CD14-positive monocyte (primary cell): ENCODE measurements around the gene MOB1B. TPM values are rescaled to one million over a fixed set of nuclear protein-coding genes. Genes with fewer than 3 reads are reported as not detected.
"Not testable (repeated sequence)": the region's sequence is repeated elsewhere in the genome, so short reads cannot be mapped to it uniquely, and the experiment has no call there.

Source experiments
- DNase-seq, 3 donors: peaks; one replicate each; pipeline ENCODE4 v3.0.0-alpha.2; 2011 to 2022
- H2AFZ ChIP-seq: 2 replicates; pipeline ENCODE4 v1.6.0; 2012; ENCODE audit warnings: mild to moderate bottlenecking, low read depth, low read length, inconsistent platforms; ENCODE audit not compliant: insufficient read depth, poor library complexity, severe bottlenecking
- H3K27ac ChIP-seq, 2 donors: 1 replicate in 1 of 2; 2 replicates in 1 of 2; pipeline ENCODE4 v1.5.1; 2012 to 2013; ENCODE audit warnings: low read length in 2 of 2, control low read depth in 1 of 2, inconsistent platforms in 1 of 2, low read depth in 1 of 2, mild to moderate bottlenecking in 1 of 2
- H3K27me3 ChIP-seq, 2 donors: one replicate each; pipeline versions ENCODE4 v1.6.0 to v1.6.1; 2011 to 2013; ENCODE audit warnings: low read length in 2 of 2; ENCODE audit not compliant: control insufficient read depth in 2 of 2, insufficient read depth in 2 of 2
- H3K36me3 ChIP-seq, 2 donors: replicated peaks in 1 of 2; 1 replicate in 1 of 2; 2 replicates in 1 of 2; pipeline versions ENCODE4 v1.5.1 to v1.6.1; 2012 to 2013; ENCODE audit warnings: low read length in 2 of 2, control low read depth in 1 of 2, inconsistent platforms in 1 of 2, mild to moderate bottlenecking in 1 of 2; ENCODE audit not compliant: insufficient read depth in 2 of 2, control insufficient read depth in 1 of 2
- H3K4me1 ChIP-seq, 2 donors: 1 replicate in 1 of 2; 2 replicates in 1 of 2; pipeline versions ENCODE4 v1.5.1 to v1.6.1; 2012 to 2013; ENCODE audit warnings: low read length in 2 of 2, control low read depth in 1 of 2, inconsistent platforms in 1 of 2, mild to moderate bottlenecking in 1 of 2, moderate library complexity in 1 of 2; ENCODE audit not compliant: insufficient read depth in 2 of 2, control insufficient read depth in 1 of 2
- H3K4me2 ChIP-seq: replicated peaks from 2 replicates; pipeline ENCODE3; 2012; ENCODE audit warnings: low read length, moderate library complexity, mild to moderate bottlenecking; ENCODE audit not compliant: poor library complexity, severe bottlenecking; ENCODE audit errors: extremely low read depth
- H3K4me3 ChIP-seq, 3 experiments: fragments of 200-600 bp in 1 of 3; sonication (generic) in 1 of 3; replicated peaks in 1 of 3; 1 replicate in 2 of 3; 2 replicates in 1 of 3; pipeline ENCODE4 v1.5.1; 2011 to 2013; ENCODE audit warnings: low read length in 3 of 3, mild to moderate bottlenecking in 3 of 3, control low read depth in 2 of 3, low read depth in 2 of 3, inconsistent platforms in 1 of 3, moderate library complexity in 1 of 3
- H3K79me2 ChIP-seq: 2 replicates; pipeline ENCODE4 v1.6.0; 2012; ENCODE audit warnings: mild to moderate bottlenecking, control low read depth, inconsistent platforms, low read length, moderate library complexity; ENCODE audit not compliant: insufficient read depth
- H3K9ac ChIP-seq: 2 replicates; pipeline ENCODE4 v1.6.0; 2017; ENCODE audit warnings: low read length, mild to moderate bottlenecking; ENCODE audit not compliant: insufficient read depth, poor library complexity, severe bottlenecking
- H3K9me3 ChIP-seq, 2 donors: replicated peaks in 1 of 2; 1 replicate in 1 of 2; 2 replicates in 1 of 2; pipeline versions ENCODE4 v1.5.1 to v1.6.1; 2012 to 2013; ENCODE audit warnings: low read length in 2 of 2, control low read depth in 1 of 2; ENCODE audit not compliant: control insufficient read depth in 1 of 2, insufficient read depth in 1 of 2
- H4K20me1 ChIP-seq: 2 replicates; pipeline ENCODE4 v1.6.0; 2012; ENCODE audit warnings: mild to moderate bottlenecking, low read length, control low read depth, moderate library complexity; ENCODE audit not compliant: insufficient read depth
- H3K27ac Mint-ChIP-seq, 7 donors: one replicate each; pipeline ENCODE4 v1.8.0; 2020; ENCODE audit warnings: mild to moderate bottlenecking in 7 of 7, mixed read lengths in 7 of 7, moderate library complexity in 6 of 7, inconsistent platforms in 2 of 7
- H3K27me3 Mint-ChIP-seq, 3 donors: one replicate each; pipeline ENCODE4 v1.8.0; 2021 to 2022; ENCODE audit warnings: low read depth in 3 of 3, mild to moderate bottlenecking in 3 of 3, mixed read lengths in 3 of 3, moderate library complexity in 3 of 3, inconsistent platforms in 1 of 3
- H3K36me3 Mint-ChIP-seq, 2 donors: one replicate each; pipeline ENCODE4 v1.8.0; 2020; ENCODE audit warnings: mixed read lengths in 2 of 2, inconsistent platforms in 1 of 2, mild to moderate bottlenecking in 1 of 2
- H3K4me1 Mint-ChIP-seq: one replicate; pipeline ENCODE4 v1.8.0; 2020; ENCODE audit warnings: mild to moderate bottlenecking, mixed read lengths
- H3K4me3 Mint-ChIP-seq, 2 donors: one replicate each; pipeline ENCODE4 v1.8.0; 2020; ENCODE audit warnings: mild to moderate bottlenecking in 2 of 2, mixed read lengths in 2 of 2, moderate library complexity in 1 of 2
- H3K9me3 Mint-ChIP-seq, 7 donors: one replicate each; pipeline ENCODE4 v1.8.0; 2020 to 2022; ENCODE audit warnings: mixed read lengths in 7 of 7, mild to moderate bottlenecking in 6 of 7, moderate library complexity in 6 of 7, inconsistent platforms in 2 of 7
- CTCF ChIP-seq: fragments of 200-600 bp; IDR thresholded peaks from one replicate; pipeline ENCODE4 v1.8.0; 2022; ENCODE audit warnings: antibody characterized with exemption, mild to moderate bottlenecking
- WGBS: methylation state at CpG from one replicate; pipeline ENCODE4 v1.1.5; 2013; ENCODE audit warnings: missing lambda C conversion rate; ENCODE audit not compliant: insufficient coverage; 5-methylcytosine and 5-hydroxymethylcytosine counted together
- intact Hi-C, 2 donors: fragments of 100-400 bp; cut with micrococcal nuclease; formaldehyde crosslinking; loops; one replicate each; pipeline versions ENCODE4 v1.15.0 to v1.15.1; 2023
- polyA plus RNA-seq, 3 donors: library from polyadenylated mRNA; depleted of rRNA in 1 of 3; unstranded in 2 of 3; stranded (reverse) in 1 of 3; fragments of 300-500 nt in 2 of 3; fragments of >200 nt in 1 of 3; fragmentation: Illumina TruSeq in 2 of 3; gene quantifications; 1 replicate in 2 of 3; 2 replicates in 1 of 3; pipeline ENCODE4 v1.2.3, GENCODE V29; 2012 to 2021

Gene MOB1B
- polyA plus RNA-seq, 3 donors: 3.9 to 10.7 (median 7.0) TPM

GRCh38 chr4:71029504-71029903, 127.3 kb downstream of the MOB1B start:
- peak overlapping the region in 1 of 2 donors; percentile 28 for H3K27ac ChIP-seq
- no peak overlapping the region for H3K4me3 ChIP-seq
- H3K9ac ChIP-seq: no peak overlapping the region
- H3K36me3 Mint-ChIP-seq: peaks cover 26 to 42% of the 10 kb centered on the region in 2 donors
- H3K4me1 Mint-ChIP-seq: no peaks in the 10 kb centered on the region
- no CpG with 5 or more reads among the region's 1 CpG for WGBS
- H2AFZ ChIP-seq: no peak overlapping the region
- H3K36me3 ChIP-seq: peaks cover 67 to 95% of the 10 kb centered on the region in 2 donors
- H3K27me3 ChIP-seq: no peaks in the 10 kb centered on the region
- no peak for DNase-seq
- TF ChIP-seq CTCF: no peak
- H3K4me1 ChIP-seq: no peaks in the 10 kb centered on the region
- intact Hi-C loops: no loop called here
- no peaks in the 10 kb centered on the region for H4K20me1 ChIP-seq
- H3K27me3 Mint-ChIP-seq: no peaks in the 10 kb centered on the region
- no peak overlapping the region for H3K4me2 ChIP-seq
- H3K79me2 ChIP-seq: peaks cover 10% of the 10 kb centered on the region
- no peak overlapping the region for H3K27ac Mint-ChIP-seq
- peaks cover 0 to 3% (median 0%) of the 10 kb centered on the region in 7 donors for H3K9me3 Mint-ChIP-seq
- H3K4me3 Mint-ChIP-seq: no peak overlapping the region
- no peaks in the 10 kb centered on the region for H3K9me3 ChIP-seq

- H3K27ac ChIP-seq, H3K4me3 ChIP-seq, H3K4me2 ChIP-seq, intact Hi-C loops, H3K79me2 ChIP-seq, H3K9me3 ChIP-seq, H2AFZ ChIP-seq, DNase-seq, H3K4me3 Mint-ChIP-seq, H3K27me3 Mint-ChIP-seq, H3K27me3 ChIP-seq, H3K4me1 ChIP-seq, H3K9me3 Mint-ChIP-seq, H4K20me1 ChIP-seq, H3K9ac ChIP-seq, H3K4me1 Mint-ChIP-seq: not testable (repeated sequence)
- Mint-ChIP-seq H3K27ac (peak overlapping the region in 2 of 7 donors; percentile 37 to 63), H3K36me3 (peaks cover 15 to 25% of the 10 kb centered on the region in 2 donors)
- 97% methylated on average over 10 of the region's 10 CpGs for WGBS
- peaks cover 72 to 97% of the 10 kb centered on the region in 2 donors for H3K36me3 ChIP-seq
These were observed 129.9 kb downstream of the MOB1B start for GRCh38 chr4:71032106-71032505.

Other genes with a start within 250 kb of the MOB1B start
- 1 to 10 TPM in 2 of 3 donors, under 1 TPM in 1; 0.41 to 6.0 (median 1.9) TPM for gene JCHAIN, start 235.9 kb upstream of the MOB1B start, polyA plus RNA-seq
- gene UTP3, start 213.8 kb upstream of the MOB1B start, polyA plus RNA-seq: 10 to 100 TPM in 1 of 3 donors, 1 to 10 TPM in 2; 3.0 to 10.8 (median 5.0) TPM
- 10 to 100 TPM; 11.1 to 37.3 (median 12.5) TPM for gene RUFY3, start 180.4 kb upstream of the MOB1B start, polyA plus RNA-seq
- 10 to 100 TPM; 29.1 to 95.9 (median 93.6) TPM for gene GRSF1, start 62.5 kb upstream of the MOB1B start, polyA plus RNA-seq
- 10 to 100 TPM; 13.3 to 56.6 (median 47.3) TPM for gene DCK, start 91.3 kb downstream of the MOB1B start, polyA plus RNA-seq